ENCODE measurements around the gene TBPL1.

GRCh38 chr6:133923938-133924593 is 29.0 kb upstream of the TBPL1 start:
- TF ChIP-seq CTCF (IDR thresholded peaks at IDR 0.05): peak; percentile 74 to 93 (median 84)
- TF ChIP-seq POLR2A (IDR thresholded peaks at IDR 0.05): no peak
